ENCODE data around the gene OR52I2.

- TF ChIP-seq, protein P1, sequence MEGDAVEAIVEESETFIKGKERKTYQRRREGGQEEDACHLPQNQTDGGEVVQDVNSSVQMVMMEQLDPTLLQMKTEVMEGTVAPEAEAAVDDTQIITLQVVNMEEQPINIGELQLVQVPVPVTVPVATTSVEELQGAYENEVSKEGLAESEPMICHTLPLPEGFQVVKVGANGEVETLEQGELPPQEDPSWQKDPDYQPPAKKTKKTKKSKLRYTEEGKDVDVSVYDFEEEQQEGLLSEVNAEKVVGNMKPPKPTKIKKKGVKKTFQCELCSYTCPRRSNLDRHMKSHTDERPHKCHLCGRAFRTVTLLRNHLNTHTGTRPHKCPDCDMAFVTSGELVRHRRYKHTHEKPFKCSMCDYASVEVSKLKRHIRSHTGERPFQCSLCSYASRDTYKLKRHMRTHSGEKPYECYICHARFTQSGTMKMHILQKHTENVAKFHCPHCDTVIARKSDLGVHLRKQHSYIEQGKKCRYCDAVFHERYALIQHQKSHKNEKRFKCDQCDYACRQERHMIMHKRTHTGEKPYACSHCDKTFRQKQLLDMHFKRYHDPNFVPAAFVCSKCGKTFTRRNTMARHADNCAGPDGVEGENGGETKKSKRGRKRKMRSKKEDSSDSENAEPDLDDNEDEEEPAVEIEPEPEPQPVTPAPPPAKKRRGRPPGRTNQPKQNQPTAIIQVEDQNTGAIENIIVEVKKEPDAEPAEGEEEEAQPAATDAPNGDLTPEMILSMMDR (IDR thresholded peaks at IDR 0.05; ENCODE audit: poor library complexity, severe bottlenecking) = peak; percentile 90
- no peak for TF ChIP-seq REST (IDR thresholded peaks at IDR 0.05; ENCODE audit: borderline replicate concordance)
- TF ChIP-seq POLR2AphosphoS5 (IDR thresholded peaks at IDR 0.05) = no peak
These were observed 55.6 kb downstream of the OR52I2 start, which contains the start of gene OR51D1 for GRCh38 chr11:4636962-4637661.

Data from neural cell (in vitro differentiated cells).